ENCODE results near the gene CSTF3.

The CSTF3 gene

DNA sequence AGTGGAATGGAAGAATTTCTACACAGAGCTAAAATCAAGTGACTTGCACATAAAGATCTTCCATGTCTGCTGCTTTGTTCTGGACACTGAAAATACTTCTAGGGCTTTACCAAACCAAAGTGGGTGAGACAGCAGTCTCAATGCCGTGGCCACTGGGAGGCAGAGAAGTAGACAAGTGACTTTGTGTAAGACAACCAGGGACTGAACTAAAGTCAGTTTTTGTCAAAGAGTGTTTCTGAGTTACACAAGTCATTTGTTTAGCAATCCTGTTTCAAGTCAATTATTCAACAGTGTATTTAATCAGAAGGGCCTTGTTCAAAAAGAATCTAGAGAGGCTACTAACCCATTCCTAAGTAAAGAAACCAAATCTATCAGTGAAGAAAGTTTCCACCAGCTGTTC lies 75.3 kb downstream of the CSTF3 start:
- no peak overlapping the region for H3K4me3 ChIP-seq (ENCODE audit: low read length)
- DNase-seq (ENCODE audit: low read depth), result no peak
- TF ChIP-seq, protein P1, sequence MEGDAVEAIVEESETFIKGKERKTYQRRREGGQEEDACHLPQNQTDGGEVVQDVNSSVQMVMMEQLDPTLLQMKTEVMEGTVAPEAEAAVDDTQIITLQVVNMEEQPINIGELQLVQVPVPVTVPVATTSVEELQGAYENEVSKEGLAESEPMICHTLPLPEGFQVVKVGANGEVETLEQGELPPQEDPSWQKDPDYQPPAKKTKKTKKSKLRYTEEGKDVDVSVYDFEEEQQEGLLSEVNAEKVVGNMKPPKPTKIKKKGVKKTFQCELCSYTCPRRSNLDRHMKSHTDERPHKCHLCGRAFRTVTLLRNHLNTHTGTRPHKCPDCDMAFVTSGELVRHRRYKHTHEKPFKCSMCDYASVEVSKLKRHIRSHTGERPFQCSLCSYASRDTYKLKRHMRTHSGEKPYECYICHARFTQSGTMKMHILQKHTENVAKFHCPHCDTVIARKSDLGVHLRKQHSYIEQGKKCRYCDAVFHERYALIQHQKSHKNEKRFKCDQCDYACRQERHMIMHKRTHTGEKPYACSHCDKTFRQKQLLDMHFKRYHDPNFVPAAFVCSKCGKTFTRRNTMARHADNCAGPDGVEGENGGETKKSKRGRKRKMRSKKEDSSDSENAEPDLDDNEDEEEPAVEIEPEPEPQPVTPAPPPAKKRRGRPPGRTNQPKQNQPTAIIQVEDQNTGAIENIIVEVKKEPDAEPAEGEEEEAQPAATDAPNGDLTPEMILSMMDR (conservative IDR thresholded peaks at IDR 0.05; ENCODE audit: low read depth, low read length), result no peak

DNA sequence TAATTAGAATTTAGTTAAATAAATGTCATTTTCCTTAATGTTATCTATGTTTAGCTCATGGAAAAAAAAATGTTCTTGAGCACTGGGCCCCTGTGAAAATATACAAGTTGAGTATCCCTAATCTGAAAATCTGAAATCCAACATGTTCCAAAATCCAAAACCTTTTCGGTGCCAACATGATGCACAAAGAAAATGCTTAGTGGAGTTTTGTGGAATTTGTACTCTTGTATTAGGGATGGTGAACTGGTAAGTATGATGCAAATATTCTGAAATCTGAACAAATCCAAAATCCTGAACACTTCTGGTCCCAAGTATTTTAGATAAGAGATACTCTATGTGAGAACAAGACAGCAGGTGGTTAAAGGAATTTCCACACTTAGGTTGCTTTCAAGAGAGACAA lies 77.4 kb downstream of the CSTF3 start:
- H3K4me3 ChIP-seq (ENCODE audit: low read length), result no peak overlapping the region
- TF ChIP-seq, protein P1 (conservative IDR thresholded peaks at IDR 0.05; ENCODE audit: low read depth, low read length), result no peak
- no peak for DNase-seq (ENCODE audit: low read depth)

DNA sequence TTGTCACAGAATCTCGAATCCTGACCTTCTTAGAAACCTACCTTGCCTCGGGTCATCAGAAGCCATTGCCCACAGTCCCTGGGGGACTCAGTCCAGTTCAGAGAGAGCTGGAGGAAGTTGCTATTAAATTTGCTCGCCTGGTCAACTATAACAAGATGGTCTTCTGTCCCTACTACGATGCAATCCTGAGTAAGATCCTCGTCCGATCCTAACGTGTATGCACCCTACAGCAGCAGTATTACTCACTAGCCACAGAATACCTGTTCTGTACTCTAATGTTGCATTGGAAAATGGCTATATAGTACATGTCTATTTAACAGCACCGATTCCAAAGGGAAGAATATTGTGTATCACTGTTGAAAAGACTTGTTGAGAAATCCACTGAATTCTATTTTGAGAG lies 88.8 kb downstream of the CSTF3 start:
- no peak for DNase-seq (ENCODE audit: low read depth)
- H3K4me3 ChIP-seq (ENCODE audit: low read length), result no peak overlapping the region
- TF ChIP-seq, protein P1 (conservative IDR thresholded peaks at IDR 0.05; ENCODE audit: low read depth, low read length), result no peak

GRCh38 chr11:33068611-33069340 lies 92.5 kb downstream of the CSTF3 start:
- no peak for DNase-seq (ENCODE audit: low read depth)
- no peak overlapping the region for H3K4me3 ChIP-seq (ENCODE audit: low read length)
- TF ChIP-seq, protein P1 (conservative IDR thresholded peaks at IDR 0.05; ENCODE audit: low read depth, low read length), result no peak

DNA sequence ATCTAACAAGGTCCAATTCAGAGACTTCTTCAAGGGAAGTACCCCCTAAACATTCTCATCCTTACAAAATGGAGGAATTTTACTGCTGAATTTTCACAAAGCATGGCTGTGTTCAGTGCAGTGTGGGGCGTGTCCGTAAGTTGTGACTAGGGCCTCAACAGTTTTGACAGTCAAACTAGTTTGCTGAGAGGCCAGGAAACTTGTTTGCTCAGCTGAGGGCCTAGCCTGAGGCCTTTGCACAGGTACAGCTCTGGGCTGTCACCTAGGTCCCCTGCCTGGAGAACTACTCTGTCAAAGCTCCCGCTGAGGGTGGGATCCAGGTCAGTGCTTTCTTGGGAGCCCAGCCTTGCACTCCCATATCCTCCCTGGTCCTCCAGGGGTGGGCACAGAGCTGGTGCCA lies 94.0 kb downstream of the CSTF3 start:
- no peak for DNase-seq (ENCODE audit: low read depth)
- H3K4me3 ChIP-seq (ENCODE audit: low read length), result no peak overlapping the region
- TF ChIP-seq, protein P1 (conservative IDR thresholded peaks at IDR 0.05; ENCODE audit: low read depth, low read length), result no peak

- TF ChIP-seq, protein P1 (conservative IDR thresholded peaks at IDR 0.05; ENCODE audit: low read depth, low read length), result peak; percentile 96
- DNase-seq (ENCODE audit: low read depth), result peak; percentile 10
- no peak overlapping the region for H3K4me3 ChIP-seq (ENCODE audit: low read length)
Observed at GRCh38 chr11:33065445-33066178, 95.7 kb downstream of the CSTF3 start.

GRCh38 chr11:33064866-33065265 lies 96.4 kb downstream of the CSTF3 start:
- TF ChIP-seq, protein P1 (conservative IDR thresholded peaks at IDR 0.05; ENCODE audit: low read depth, low read length), result no peak
- DNase-seq (ENCODE audit: low read depth), result no peak
- no peak overlapping the region for H3K4me3 ChIP-seq (ENCODE audit: low read length)

Data from retinal pigment epithelial cell (primary cell).